Gastrocnemius medialis (tissue), 4 donors: ENCODE results near the gene VSTM2L.

ENCODE experiments used
- CTCF ChIP-seq, 5 experiments: fragments of 450-650 bp in 3 of 5; fragments of 200-600 bp in 2 of 5; sonication (generic) in 2 of 5; IDR thresholded peaks in 4 of 5; conservative IDR thresholded peaks in 1 of 5; 1 replicate in 4 of 5; 2 replicates in 1 of 5; pipeline ENCODE4 v1.5.1; 2016 to 2019; ENCODE audit warnings: antibody characterized with exemption in 5 of 5, mild to moderate bottlenecking in 3 of 5, moderate library complexity in 3 of 5
- POLR2A ChIP-seq, 2 donors: fragments of 450-650 bp; IDR thresholded peaks; one replicate each; pipeline ENCODE4 v1.6.1; 2017; ENCODE audit warnings: antibody characterized with exemption in 2 of 2, mild to moderate bottlenecking in 2 of 2, moderate library complexity in 2 of 2

GRCh38 chr20:37899105-37900045, 3.6 kb upstream of the VSTM2L start:
- TF ChIP-seq CTCF (IDR thresholded peaks at IDR 0.05 in 4 of 5, conservative IDR thresholded peaks at IDR 0.05 in 1 of 5), result no peak
- no peak for TF ChIP-seq POLR2A (IDR thresholded peaks at IDR 0.05)
